22Rv1 (cell line): ENCODE measurements around the gene PHB1.

Experiments used
- ZFX ChIP-seq: fragments of 450-650 bp; IDR thresholded peaks from 2 replicates; pipeline ENCODE4 v1.6.1; 2017; ENCODE audit warnings: antibody characterized with exemption, borderline replicate concordance
- TF ChIP-seq, protein P1 (sequence below): fragments of 450-650 bp; IDR thresholded peaks from 2 replicates; pipeline ENCODE4 v1.5.1; 2017; ENCODE audit warnings: mild to moderate bottlenecking

GRCh38 chr17:49393491-49394255 lies 21.0 kb downstream of the PHB1 start:
- TF ChIP-seq, protein P1, sequence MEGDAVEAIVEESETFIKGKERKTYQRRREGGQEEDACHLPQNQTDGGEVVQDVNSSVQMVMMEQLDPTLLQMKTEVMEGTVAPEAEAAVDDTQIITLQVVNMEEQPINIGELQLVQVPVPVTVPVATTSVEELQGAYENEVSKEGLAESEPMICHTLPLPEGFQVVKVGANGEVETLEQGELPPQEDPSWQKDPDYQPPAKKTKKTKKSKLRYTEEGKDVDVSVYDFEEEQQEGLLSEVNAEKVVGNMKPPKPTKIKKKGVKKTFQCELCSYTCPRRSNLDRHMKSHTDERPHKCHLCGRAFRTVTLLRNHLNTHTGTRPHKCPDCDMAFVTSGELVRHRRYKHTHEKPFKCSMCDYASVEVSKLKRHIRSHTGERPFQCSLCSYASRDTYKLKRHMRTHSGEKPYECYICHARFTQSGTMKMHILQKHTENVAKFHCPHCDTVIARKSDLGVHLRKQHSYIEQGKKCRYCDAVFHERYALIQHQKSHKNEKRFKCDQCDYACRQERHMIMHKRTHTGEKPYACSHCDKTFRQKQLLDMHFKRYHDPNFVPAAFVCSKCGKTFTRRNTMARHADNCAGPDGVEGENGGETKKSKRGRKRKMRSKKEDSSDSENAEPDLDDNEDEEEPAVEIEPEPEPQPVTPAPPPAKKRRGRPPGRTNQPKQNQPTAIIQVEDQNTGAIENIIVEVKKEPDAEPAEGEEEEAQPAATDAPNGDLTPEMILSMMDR, result no peak
- TF ChIP-seq ZFX, result no peak
